OCI-LY3 (cell line): ENCODE results near the gene HORMAD2.

Source experiments
- EZH2phosphoT487 ChIP-seq: fragments of 200-600 bp; shearing (Covaris generic); IDR thresholded peaks from 2 replicates; pipeline ENCODE4 v1.6.1; 2018; ENCODE audit warnings: antibody characterized with exemption, mixed run types, low read depth
- TF ChIP-seq, protein P1 (sequence below): fragments of 200-600, 300-600 bp; sonication (generic); IDR thresholded peaks from 2 replicates; pipeline ENCODE4 v1.5.1; 2014; ENCODE audit warnings: antibody characterized with exemption, low read length, low read depth

DNA sequence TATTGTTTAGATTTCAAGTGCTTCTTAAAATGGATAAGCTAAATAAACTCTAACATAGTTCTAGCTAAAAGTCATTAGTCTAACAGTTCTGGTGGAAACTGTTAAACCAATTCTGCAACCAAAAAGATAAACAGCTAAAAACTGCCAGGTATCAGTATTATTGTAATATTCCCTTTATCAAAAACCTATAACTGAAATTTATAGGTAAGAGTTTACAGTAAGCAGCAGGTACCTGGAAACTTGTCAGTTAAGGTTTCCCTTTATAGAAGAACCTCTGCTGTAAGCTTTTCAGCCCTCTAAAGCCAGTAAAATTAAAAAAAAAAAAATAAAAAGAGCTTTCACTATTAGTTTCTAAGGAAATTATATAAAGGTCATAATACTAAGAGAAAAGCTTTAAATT lies 105.3 kb downstream of the HORMAD2 start:
- TF ChIP-seq, protein P1, sequence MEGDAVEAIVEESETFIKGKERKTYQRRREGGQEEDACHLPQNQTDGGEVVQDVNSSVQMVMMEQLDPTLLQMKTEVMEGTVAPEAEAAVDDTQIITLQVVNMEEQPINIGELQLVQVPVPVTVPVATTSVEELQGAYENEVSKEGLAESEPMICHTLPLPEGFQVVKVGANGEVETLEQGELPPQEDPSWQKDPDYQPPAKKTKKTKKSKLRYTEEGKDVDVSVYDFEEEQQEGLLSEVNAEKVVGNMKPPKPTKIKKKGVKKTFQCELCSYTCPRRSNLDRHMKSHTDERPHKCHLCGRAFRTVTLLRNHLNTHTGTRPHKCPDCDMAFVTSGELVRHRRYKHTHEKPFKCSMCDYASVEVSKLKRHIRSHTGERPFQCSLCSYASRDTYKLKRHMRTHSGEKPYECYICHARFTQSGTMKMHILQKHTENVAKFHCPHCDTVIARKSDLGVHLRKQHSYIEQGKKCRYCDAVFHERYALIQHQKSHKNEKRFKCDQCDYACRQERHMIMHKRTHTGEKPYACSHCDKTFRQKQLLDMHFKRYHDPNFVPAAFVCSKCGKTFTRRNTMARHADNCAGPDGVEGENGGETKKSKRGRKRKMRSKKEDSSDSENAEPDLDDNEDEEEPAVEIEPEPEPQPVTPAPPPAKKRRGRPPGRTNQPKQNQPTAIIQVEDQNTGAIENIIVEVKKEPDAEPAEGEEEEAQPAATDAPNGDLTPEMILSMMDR = no peak
- no peak for TF ChIP-seq EZH2phosphoT487
